Nephron (organoid): ENCODE results near the gene CERS5.
"Not testable (repeated sequence)": the region's sequence is repeated elsewhere in the genome, so short reads cannot be mapped to it uniquely, and the experiment has no call there.

Experiments used
- H3K27ac Mint-ChIP-seq, 3 experiments: 2 replicates each; pipeline ENCODE4 v1.8.0; 2020; ENCODE audit warnings: mixed read lengths in 3 of 3, mild to moderate bottlenecking in 2 of 3, moderate library complexity in 1 of 3
- H3K27me3 Mint-ChIP-seq: 2 replicates; pipeline ENCODE4 v1.8.0; 2021; ENCODE audit warnings: low read depth, mild to moderate bottlenecking, moderate library complexity, mixed read lengths
- H3K36me3 Mint-ChIP-seq: 2 replicates; pipeline ENCODE4 v1.8.0; 2020; ENCODE audit warnings: low read depth, mixed read lengths
- H3K4me1 Mint-ChIP-seq: 2 replicates; pipeline ENCODE4 v1.8.0; 2020; ENCODE audit warnings: mixed read lengths
- H3K4me3 Mint-ChIP-seq, 3 experiments: 2 replicates each; pipeline ENCODE4 v1.8.0; 2020; ENCODE audit warnings: mild to moderate bottlenecking in 3 of 3, mixed read lengths in 3 of 3, moderate library complexity in 2 of 3
- H3K9me3 Mint-ChIP-seq: 2 replicates; pipeline ENCODE4 v1.8.0; 2020; ENCODE audit warnings: mixed read lengths
- CTCF ChIP-seq, 3 experiments: fragments of 200-600 bp; sonication (generic); IDR thresholded peaks; one replicate each; pipeline ENCODE4 v1.5.0; 2021; ENCODE audit warnings: antibody characterized with exemption in 3 of 3; ENCODE audit not compliant: unreplicated experiment in 3 of 3

CERS5 gene

GRCh38 chr12:50160643-50161042 is 6.5 kb downstream of the CERS5 start:
- Mint-ChIP-seq H3K9me3 (no peaks in the 10 kb centered on the region), H3K4me3 (no peak overlapping the region)
- TF ChIP-seq CTCF (IDR thresholded peaks at IDR 0.05; ENCODE audit: unreplicated experiment in 3 of 3), result no peak

GRCh38 chr12:50157259-50157658 is 9.9 kb downstream of the CERS5 start:
- H3K9me3 Mint-ChIP-seq, result no peaks in the 10 kb centered on the region
- H3K36me3 Mint-ChIP-seq, result peaks cover 18% of the 10 kb centered on the region
- no peak for TF ChIP-seq CTCF (IDR thresholded peaks at IDR 0.05; ENCODE audit: unreplicated experiment in 3 of 3)
- no peak overlapping the region for H3K4me3 Mint-ChIP-seq
- no peaks in the 10 kb centered on the region for H3K4me1 Mint-ChIP-seq
- H3K27ac Mint-ChIP-seq, result no peak overlapping the region
- H3K27me3 Mint-ChIP-seq, result no peaks in the 10 kb centered on the region

More at GRCh38 chr12:50160643-50161042, 6.5 kb downstream of the CERS5 start:
- peaks cover 18% of the 10 kb centered on the region for H3K36me3 Mint-ChIP-seq
- peaks cover 10% of the 10 kb centered on the region for H3K4me1 Mint-ChIP-seq
- H3K27me3 Mint-ChIP-seq, result no peaks in the 10 kb centered on the region
- H3K27ac Mint-ChIP-seq, result no peak overlapping the region

- no peak overlapping the region for H3K27ac Mint-ChIP-seq
- TF ChIP-seq CTCF (IDR thresholded peaks at IDR 0.05; ENCODE audit: unreplicated experiment in 3 of 3), result no peak
- H3K36me3 Mint-ChIP-seq, result peaks cover 18% of the 10 kb centered on the region
- H3K27me3 Mint-ChIP-seq, result no peaks in the 10 kb centered on the region
- no peak overlapping the region for H3K4me3 Mint-ChIP-seq
- no peaks in the 10 kb centered on the region for H3K9me3 Mint-ChIP-seq
- no peaks in the 10 kb centered on the region for H3K4me1 Mint-ChIP-seq
Measured at GRCh38 chr12:50156641-50157040, 10.5 kb downstream of the CERS5 start.

GRCh38 chr12:50154947-50155346 is 12.2 kb downstream of the CERS5 start:
- peaks cover 14% of the 10 kb centered on the region for H3K4me1 Mint-ChIP-seq
- H3K27ac Mint-ChIP-seq, H3K4me3 Mint-ChIP-seq, H3K9me3 Mint-ChIP-seq, H3K27me3 Mint-ChIP-seq: not testable (repeated sequence)
- H3K36me3 Mint-ChIP-seq, result peaks cover 18% of the 10 kb centered on the region

GRCh38 chr12:50151047-50151687 is 16.0 kb downstream of the CERS5 start:
- H3K27me3 Mint-ChIP-seq, result no peaks in the 10 kb centered on the region
- peaks cover 18% of the 10 kb centered on the region for H3K4me1 Mint-ChIP-seq
- no peak overlapping the region for H3K4me3 Mint-ChIP-seq
- no peaks in the 10 kb centered on the region for H3K9me3 Mint-ChIP-seq
- no peaks in the 10 kb centered on the region for H3K36me3 Mint-ChIP-seq
- TF ChIP-seq CTCF (IDR thresholded peaks at IDR 0.05; ENCODE audit: unreplicated experiment in 3 of 3), result no peak
- H3K27ac Mint-ChIP-seq, result peak overlapping the region; percentile 40 to 65 (median 60)

GRCh38 chr12:50149311-50149710 is 17.9 kb downstream of the CERS5 start:
- H3K4me1 Mint-ChIP-seq, result peaks cover 18% of the 10 kb centered on the region
- H3K27me3 Mint-ChIP-seq, result no peaks in the 10 kb centered on the region
- H3K9me3 Mint-ChIP-seq, result no peaks in the 10 kb centered on the region
- H3K4me3 Mint-ChIP-seq, result no peak overlapping the region
- TF ChIP-seq CTCF (IDR thresholded peaks at IDR 0.05; ENCODE audit: unreplicated experiment in 3 of 3), result no peak
- no peaks in the 10 kb centered on the region for H3K36me3 Mint-ChIP-seq
- no peak overlapping the region for H3K27ac Mint-ChIP-seq

GRCh38 chr12:50148011-50148410 is 19.2 kb downstream of the CERS5 start:
- H3K27me3 Mint-ChIP-seq, H3K36me3 Mint-ChIP-seq, H3K27ac Mint-ChIP-seq, H3K4me3 Mint-ChIP-seq, H3K9me3 Mint-ChIP-seq: not testable (repeated sequence)
- H3K4me1 Mint-ChIP-seq, result peaks cover 18% of the 10 kb centered on the region
